Panc1 (cell line): ENCODE results near the gene RYR3. TPM values are rescaled to one million over a fixed set of nuclear protein-coding genes. Genes with fewer than 3 reads are reported as not detected.

Experiments used
- ATAC-seq: fragments of 200-7000 bp; cut with Tn5 transposase; 2 replicates; pipeline ENCODE4 v1.9.1; 2020; ENCODE audit warnings: mild to moderate bottlenecking, moderate library complexity
- BruUV-seq: library from RNA; stranded (reverse); fragments of 400-500 nt; replicated peaks from 2 replicates; lab custom pipeline; 2021; lab: Mats Ljungman, UMichigan
- CTCF ChIA-PET: fragments of 300-600 bp; sonication (Branson Sonifier 250); formaldehyde crosslinking; loops from one replicate; lab custom pipeline; 2022; ENCODE audit warnings: antibody characterized with exemption; lab: Charles Lee
- POLR2A ChIA-PET: fragments of 300-600 bp; sonication (Branson Sonifier 250); formaldehyde crosslinking; loops from one replicate; lab custom pipeline; 2022; ENCODE audit warnings: antibody characterized with exemption; lab: Charles Lee
- DNase-seq: peaks from one replicate; pipeline ENCODE4 v3.0.0-alpha.2; 2010; ENCODE audit warnings: low read depth, low spot score
- H3K27ac ChIP-seq: 2 replicates; pipeline ENCODE4 v1.5.1; 2011; ENCODE audit warnings: mild to moderate bottlenecking, low read length, inconsistent platforms
- H3K27me3 ChIP-seq: fragments of 200-500 bp; sonication (Bioruptor generic); 2 replicates; pipeline ENCODE4 v1.6.0; 2014; ENCODE audit warnings: low read length, inconsistent platforms; ENCODE audit not compliant: control insufficient read depth, insufficient read depth
- H3K36me3 ChIP-seq: fragments of 200-500 bp; sonication (Bioruptor generic); 2 replicates; pipeline ENCODE4 v1.5.1; 2014; ENCODE audit warnings: inconsistent platforms, mild to moderate bottlenecking, low read length, moderate library complexity; ENCODE audit not compliant: control insufficient read depth, insufficient read depth
- H3K4me1 ChIP-seq: 2 replicates; pipeline ENCODE4 v1.5.1; 2011; ENCODE audit warnings: inconsistent platforms, mild to moderate bottlenecking, low read length, moderate library complexity; ENCODE audit not compliant: control insufficient read depth, insufficient read depth
- H3K4me3 ChIP-seq, 2 experiments: 2 replicates each; pipeline ENCODE4 v1.5.1; 2011 to 2012; ENCODE audit warnings: low read depth in 2 of 2, low read length in 2 of 2, mild to moderate bottlenecking in 2 of 2, inconsistent platforms in 1 of 2, moderate library complexity in 1 of 2
- H3K9me3 ChIP-seq: fragments of 200-500 bp; sonication (Bioruptor generic); 2 replicates; pipeline ENCODE4 v1.5.1; 2014; ENCODE audit warnings: low read depth, mild to moderate bottlenecking, inconsistent platforms, low read length, moderate library complexity; ENCODE audit not compliant: control insufficient read depth, insufficient read depth
- POLR2AphosphoS5 ChIP-seq: IDR thresholded peaks from 2 replicates; pipeline ENCODE4 v1.6.1; 2012; ENCODE audit warnings: mild to moderate bottlenecking, low read depth, low read length, moderate library complexity
- SIN3A ChIP-seq: IDR thresholded peaks from 2 replicates; pipeline ENCODE4 v1.6.1; 2012; ENCODE audit warnings: low read depth, mild to moderate bottlenecking, low read length, moderate library complexity, borderline replicate concordance; ENCODE audit not compliant: insufficient read depth
- TCF7L2 ChIP-seq: IDR thresholded peaks from 2 replicates; pipeline ENCODE4 v1.6.1; 2011; ENCODE audit warnings: mild to moderate bottlenecking, low read depth, low read length, inconsistent platforms
- in situ Hi-C: cut with HindIII; loops from 2 replicates; pipeline ENCODE4 v1.10.0; 2016; ENCODE audit warnings: low sequenced_read_pairs, low pct_unique_long_range_greater_than_20kb
- intact Hi-C: fragments of 100-400 bp; cut with micrococcal nuclease; formaldehyde crosslinking; loops from one replicate; pipeline ENCODE4 v1.10.0; 2022; ENCODE audit not compliant: unreplicated experiment
- total RNA-seq: library from RNA; stranded (reverse); gene quantifications from one replicate; pipeline ENCODE4 v1.2.1, GENCODE V29; 2021; ENCODE audit not compliant: unreplicated experiment
- TF ChIP-seq, protein P1 (sequence below), 2 experiments: IDR thresholded peaks; 2 replicates each; pipeline ENCODE4 v1.6.1; 2011 to 2012; ENCODE audit warnings: low read depth in 2 of 2, control low read depth in 1 of 2, low read length in 1 of 2, mild to moderate bottlenecking in 1 of 2, moderate library complexity in 1 of 2; ENCODE audit not compliant: insufficient read depth in 1 of 2
- TF ChIP-seq, protein P2 (sequence below): fragments of 450-650 bp; IDR thresholded peaks from 2 replicates; pipeline ENCODE4 v1.5.1; 2017; ENCODE audit warnings: mild to moderate bottlenecking

Gene RYR3
- total RNA-seq, 1 experiment from 2014 or later, result not detected

- ChIA-PET CTCF (no interaction called here), POLR2A (interaction anchor here (0.6 kb wide), 1 partner anchor 260 kb away, joined by 3 read pairs; no protein-coding TSS in a partner anchor)
- no TSS peak for BruUV-seq
- Histone ChIP-seq H3K4me1 (no peaks in the 10 kb centered on the region), H3K36me3 (no peaks in the 10 kb centered on the region), H3K27ac (no peak overlapping the region), H3K27me3 (no peaks in the 10 kb centered on the region; the same call in 1 of the 2 replicates), H3K4me3 (no peak overlapping the region), H3K9me3 (no peaks in the 10 kb centered on the region)
- no peak for TF ChIP-seq POLR2AphosphoS5
- no peak for TF ChIP-seq SIN3A
- TF ChIP-seq, protein P1, sequence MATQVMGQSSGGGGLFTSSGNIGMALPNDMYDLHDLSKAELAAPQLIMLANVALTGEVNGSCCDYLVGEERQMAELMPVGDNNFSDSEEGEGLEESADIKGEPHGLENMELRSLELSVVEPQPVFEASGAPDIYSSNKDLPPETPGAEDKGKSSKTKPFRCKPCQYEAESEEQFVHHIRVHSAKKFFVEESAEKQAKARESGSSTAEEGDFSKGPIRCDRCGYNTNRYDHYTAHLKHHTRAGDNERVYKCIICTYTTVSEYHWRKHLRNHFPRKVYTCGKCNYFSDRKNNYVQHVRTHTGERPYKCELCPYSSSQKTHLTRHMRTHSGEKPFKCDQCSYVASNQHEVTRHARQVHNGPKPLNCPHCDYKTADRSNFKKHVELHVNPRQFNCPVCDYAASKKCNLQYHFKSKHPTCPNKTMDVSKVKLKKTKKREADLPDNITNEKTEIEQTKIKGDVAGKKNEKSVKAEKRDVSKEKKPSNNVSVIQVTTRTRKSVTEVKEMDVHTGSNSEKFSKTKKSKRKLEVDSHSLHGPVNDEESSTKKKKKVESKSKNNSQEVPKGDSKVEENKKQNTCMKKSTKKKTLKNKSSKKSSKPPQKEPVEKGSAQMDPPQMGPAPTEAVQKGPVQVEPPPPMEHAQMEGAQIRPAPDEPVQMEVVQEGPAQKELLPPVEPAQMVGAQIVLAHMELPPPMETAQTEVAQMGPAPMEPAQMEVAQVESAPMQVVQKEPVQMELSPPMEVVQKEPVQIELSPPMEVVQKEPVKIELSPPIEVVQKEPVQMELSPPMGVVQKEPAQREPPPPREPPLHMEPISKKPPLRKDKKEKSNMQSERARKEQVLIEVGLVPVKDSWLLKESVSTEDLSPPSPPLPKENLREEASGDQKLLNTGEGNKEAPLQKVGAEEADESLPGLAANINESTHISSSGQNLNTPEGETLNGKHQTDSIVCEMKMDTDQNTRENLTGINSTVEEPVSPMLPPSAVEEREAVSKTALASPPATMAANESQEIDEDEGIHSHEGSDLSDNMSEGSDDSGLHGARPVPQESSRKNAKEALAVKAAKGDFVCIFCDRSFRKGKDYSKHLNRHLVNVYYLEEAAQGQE (IDR thresholded peaks at IDR 0.05; ENCODE audit: insufficient read depth in 1 of 2, low read depth in 2 of 2, low read length in 1 of 2), result no peak
- TF ChIP-seq, protein P2, sequence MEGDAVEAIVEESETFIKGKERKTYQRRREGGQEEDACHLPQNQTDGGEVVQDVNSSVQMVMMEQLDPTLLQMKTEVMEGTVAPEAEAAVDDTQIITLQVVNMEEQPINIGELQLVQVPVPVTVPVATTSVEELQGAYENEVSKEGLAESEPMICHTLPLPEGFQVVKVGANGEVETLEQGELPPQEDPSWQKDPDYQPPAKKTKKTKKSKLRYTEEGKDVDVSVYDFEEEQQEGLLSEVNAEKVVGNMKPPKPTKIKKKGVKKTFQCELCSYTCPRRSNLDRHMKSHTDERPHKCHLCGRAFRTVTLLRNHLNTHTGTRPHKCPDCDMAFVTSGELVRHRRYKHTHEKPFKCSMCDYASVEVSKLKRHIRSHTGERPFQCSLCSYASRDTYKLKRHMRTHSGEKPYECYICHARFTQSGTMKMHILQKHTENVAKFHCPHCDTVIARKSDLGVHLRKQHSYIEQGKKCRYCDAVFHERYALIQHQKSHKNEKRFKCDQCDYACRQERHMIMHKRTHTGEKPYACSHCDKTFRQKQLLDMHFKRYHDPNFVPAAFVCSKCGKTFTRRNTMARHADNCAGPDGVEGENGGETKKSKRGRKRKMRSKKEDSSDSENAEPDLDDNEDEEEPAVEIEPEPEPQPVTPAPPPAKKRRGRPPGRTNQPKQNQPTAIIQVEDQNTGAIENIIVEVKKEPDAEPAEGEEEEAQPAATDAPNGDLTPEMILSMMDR, result no peak
- TF ChIP-seq TCF7L2, result no peak
- no peak for ATAC-seq
- in situ Hi-C loops, result no loop called here
- DNase-seq, result no peak
- intact Hi-C loops, result no loop called here
Measured at GRCh38 chr15:33545866-33546265, 235.1 kb downstream of the RYR3 start.

DNA sequence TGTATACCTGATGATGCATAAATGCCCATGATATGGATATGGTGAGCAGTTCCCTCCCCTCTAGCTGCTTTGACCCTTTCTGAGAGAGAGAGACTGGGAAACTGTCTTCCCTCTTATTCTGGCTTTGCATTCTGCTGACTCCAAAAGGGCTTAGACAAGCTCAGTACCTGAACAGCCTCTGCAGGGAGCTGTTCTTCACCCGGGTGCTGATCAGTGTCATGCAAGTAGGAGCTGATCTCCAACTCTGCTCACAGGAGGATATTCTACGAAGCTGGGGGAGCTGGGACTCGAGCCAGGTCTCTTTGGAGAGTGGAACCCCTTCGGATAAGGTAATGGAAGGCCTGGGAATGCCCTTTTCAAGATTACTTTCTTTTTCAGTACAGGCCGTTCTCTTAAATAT lies 237.1 kb downstream of the RYR3 start:
- DNase-seq, result no peak
- no TSS peak for BruUV-seq
- in situ Hi-C loops, result no loop called here

More for the DNA sequence above, 237.1 kb downstream of the RYR3 start:
- no peak for ATAC-seq
- CTCF ChIA-PET, result no interaction called here
- Histone ChIP-seq H3K36me3 (no peaks in the 10 kb centered on the region), H3K9me3 (no peaks in the 10 kb centered on the region), H3K4me1 (no peaks in the 10 kb centered on the region), H3K27me3 (no peaks in the 10 kb centered on the region), H3K27ac (no peak overlapping the region), H3K4me3 (no peak overlapping the region)
- intact Hi-C loops, result no loop called here
- TF ChIP-seq, protein P1 (IDR thresholded peaks at IDR 0.05; ENCODE audit: insufficient read depth in 1 of 2, low read depth in 2 of 2, low read length in 1 of 2), result peak; percentile 70 to 76
- TF ChIP-seq SIN3A, result no peak
- POLR2A ChIA-PET, result no interaction called here
